ENCODE results near the gene ACP5.

ACP5 gene

DNA sequence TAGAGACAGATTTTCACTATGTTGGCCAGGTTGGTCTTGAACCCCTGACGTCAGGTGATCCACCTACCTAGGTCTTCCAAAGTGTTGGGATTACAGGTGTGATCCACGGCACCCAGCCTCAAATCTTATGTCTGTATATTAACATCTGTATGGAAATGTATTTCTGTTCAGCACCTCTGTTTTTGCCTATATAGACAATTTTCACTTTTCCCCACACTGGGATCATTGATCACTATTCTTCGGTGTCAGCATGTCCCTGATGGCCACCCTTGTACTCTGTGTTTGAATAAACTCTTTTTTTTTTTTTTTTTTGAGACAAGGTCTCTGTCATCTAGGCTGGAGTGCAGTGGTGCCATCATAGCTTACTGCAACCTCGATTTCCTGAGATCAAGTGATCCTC is 16.6 kb upstream of the ACP5 start:
- DNase-seq (ENCODE audit: low spot score): no peak

DNA sequence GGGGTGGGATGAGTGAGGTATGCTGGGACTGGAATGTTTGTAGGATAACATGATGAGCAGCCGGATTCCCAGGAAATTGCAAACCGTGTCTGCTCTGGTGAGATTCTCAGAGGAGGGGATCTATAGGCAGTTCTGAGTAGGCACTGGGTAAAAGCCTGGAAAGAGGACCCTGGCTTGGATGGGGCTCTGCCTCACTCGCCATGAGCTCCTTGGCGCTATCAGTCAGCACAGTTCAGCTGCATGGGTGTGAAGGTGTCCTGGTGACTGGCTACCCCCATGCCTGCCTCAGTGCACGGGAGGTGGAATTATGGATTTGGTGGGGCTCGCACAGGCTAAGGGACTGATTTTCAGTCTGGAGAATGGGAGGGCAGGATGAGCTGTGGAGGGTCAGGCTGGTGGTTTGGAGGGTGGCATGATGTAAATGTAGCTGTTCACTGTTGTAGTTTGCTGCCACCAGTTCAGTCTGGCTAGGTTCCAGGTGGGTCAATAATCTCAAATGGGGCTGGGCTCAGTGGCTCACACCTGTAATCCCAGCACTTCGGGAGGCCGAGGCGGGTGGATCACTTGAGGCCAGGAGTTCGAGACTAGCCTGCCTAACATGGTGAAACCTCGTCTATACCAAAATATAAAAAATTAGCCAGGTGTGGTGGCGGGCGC is 10.7 kb upstream of the ACP5 start:
- H3K27ac ChIP-seq: no peak overlapping the region
- no peak for DNase-seq (ENCODE audit: low spot score)
- no peak overlapping the region for H3K4me3 ChIP-seq
- TF ChIP-seq, protein P1, sequence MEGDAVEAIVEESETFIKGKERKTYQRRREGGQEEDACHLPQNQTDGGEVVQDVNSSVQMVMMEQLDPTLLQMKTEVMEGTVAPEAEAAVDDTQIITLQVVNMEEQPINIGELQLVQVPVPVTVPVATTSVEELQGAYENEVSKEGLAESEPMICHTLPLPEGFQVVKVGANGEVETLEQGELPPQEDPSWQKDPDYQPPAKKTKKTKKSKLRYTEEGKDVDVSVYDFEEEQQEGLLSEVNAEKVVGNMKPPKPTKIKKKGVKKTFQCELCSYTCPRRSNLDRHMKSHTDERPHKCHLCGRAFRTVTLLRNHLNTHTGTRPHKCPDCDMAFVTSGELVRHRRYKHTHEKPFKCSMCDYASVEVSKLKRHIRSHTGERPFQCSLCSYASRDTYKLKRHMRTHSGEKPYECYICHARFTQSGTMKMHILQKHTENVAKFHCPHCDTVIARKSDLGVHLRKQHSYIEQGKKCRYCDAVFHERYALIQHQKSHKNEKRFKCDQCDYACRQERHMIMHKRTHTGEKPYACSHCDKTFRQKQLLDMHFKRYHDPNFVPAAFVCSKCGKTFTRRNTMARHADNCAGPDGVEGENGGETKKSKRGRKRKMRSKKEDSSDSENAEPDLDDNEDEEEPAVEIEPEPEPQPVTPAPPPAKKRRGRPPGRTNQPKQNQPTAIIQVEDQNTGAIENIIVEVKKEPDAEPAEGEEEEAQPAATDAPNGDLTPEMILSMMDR (IDR thresholded peaks at IDR 0.05): no peak

More for the DNA sequence above, 16.6 kb upstream of the ACP5 start:
- no peak overlapping the region for H3K27ac ChIP-seq
- H3K4me3 ChIP-seq: no peak overlapping the region
- TF ChIP-seq, protein P1 (IDR thresholded peaks at IDR 0.05): no peak

DNA sequence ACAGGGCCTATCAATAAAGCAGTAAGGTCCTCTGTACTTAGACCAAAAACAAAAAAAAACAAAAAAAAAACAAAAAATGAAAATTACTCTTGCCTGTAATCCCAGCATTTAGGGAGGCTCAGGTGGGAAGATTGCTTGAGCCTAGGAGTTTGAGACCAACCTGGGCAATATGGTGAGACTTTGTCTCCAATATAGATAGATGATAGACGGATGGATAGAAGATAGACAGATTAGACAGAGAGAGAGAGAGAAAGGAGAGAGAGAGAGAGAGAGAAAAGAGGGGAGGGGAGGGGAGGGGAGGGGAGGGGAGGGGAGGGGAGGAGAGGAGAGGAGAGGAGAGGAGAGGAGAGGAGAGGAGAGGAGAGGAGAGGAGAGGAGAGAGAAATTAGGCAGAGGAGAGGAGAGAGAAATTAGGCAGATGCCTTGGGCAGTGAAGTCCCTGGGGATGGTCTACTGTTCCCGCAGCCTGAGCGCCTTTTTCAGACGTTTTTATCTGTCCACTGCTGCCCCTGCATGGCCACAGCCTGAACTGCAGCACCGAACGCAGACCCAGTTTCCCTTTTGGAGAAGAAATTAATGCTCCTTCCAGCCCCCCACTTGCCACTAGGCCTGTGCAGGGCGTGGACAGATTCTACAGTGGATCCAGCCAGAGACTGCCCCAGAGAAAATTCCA is 10.0 kb upstream of the ACP5 start:
- DNase-seq (ENCODE audit: low spot score): no peak
- TF ChIP-seq, protein P1 (IDR thresholded peaks at IDR 0.05): peak; percentile 66
- Histone ChIP-seq H3K4me3 (no peak overlapping the region), H3K27ac (no peak overlapping the region)

GRCh38 chr19:11586331-11586730 is 8.9 kb upstream of the ACP5 start:
- TF ChIP-seq, protein P1 (IDR thresholded peaks at IDR 0.05): no peak
- DNase-seq (ENCODE audit: low spot score): no peak
- H3K27ac ChIP-seq: no peak overlapping the region
- no peak overlapping the region for H3K4me3 ChIP-seq

- Histone ChIP-seq H3K27ac (no peak overlapping the region), H3K4me3 (no peak overlapping the region)
- no peak for DNase-seq (ENCODE audit: low spot score)
- TF ChIP-seq, protein P1 (IDR thresholded peaks at IDR 0.05): no peak
Measured at GRCh38 chr19:11581740-11582139, 4.3 kb upstream of the ACP5 start.

DNA sequence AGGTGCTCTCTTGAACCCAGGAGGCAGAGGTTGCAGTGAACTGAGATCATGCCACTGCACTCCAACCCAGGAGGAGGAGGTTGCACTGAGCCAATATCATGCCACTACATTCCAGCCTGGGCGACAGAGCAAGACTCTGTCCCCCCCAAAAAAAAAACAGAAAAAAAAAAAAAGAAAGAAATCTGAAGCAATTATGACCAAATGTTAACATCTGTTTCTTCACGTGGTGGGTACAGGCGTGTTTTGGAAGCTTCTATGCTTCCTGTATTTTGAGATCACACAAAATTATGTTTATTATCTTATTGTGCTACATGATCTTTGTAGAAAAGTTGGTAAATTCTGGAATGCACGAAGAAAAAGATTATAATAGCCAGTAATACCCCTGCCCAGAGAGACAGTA is 2.7 kb upstream of the ACP5 start:
- Histone ChIP-seq H3K4me3 (no peak overlapping the region), H3K27ac (no peak overlapping the region)
- DNase-seq (ENCODE audit: low spot score): no peak
- TF ChIP-seq, protein P1 (IDR thresholded peaks at IDR 0.05): no peak
